Naive thymus-derived CD8-positive, alpha-beta T cell (primary cell): ENCODE results near the gene SPN. TPM values are rescaled to one million over a fixed set of nuclear protein-coding genes. Genes with fewer than 3 reads are reported as not detected.

Source experiments
- ATAC-seq, 2 donors: fragments of 150-1000 bp; cut with Tn5 transposase in 1 of 2; sonication (Bioruptor Pico), chemical (Tn5 transposase) in 1 of 2; 1 replicate in 1 of 2; 2 replicates in 1 of 2; pipeline ENCODE4 v1.10.0; 2021; ENCODE audit warnings: mild to moderate bottlenecking in 2 of 2, moderate library complexity in 2 of 2
- POLR2A ChIA-PET: fragments of 350-600 bp; sonication (Branson Sonifier 250); formaldehyde crosslinking; loops from one replicate; lab custom pipeline; 2021; ENCODE audit warnings: antibody characterized with exemption; lab: Charles Lee
- DNase-seq, 10 donors: peaks; one replicate each; pipeline versions ENCODE4 v3.0.0 to v3.0.0-alpha.2; 2020 to 2022
- H3K27ac Mint-ChIP-seq, 10 donors: one replicate each; pipeline ENCODE4 v1.8.0; 2020 to 2022; ENCODE audit warnings: mild to moderate bottlenecking in 10 of 10, mixed read lengths in 10 of 10, moderate library complexity in 4 of 10, inconsistent platforms in 1 of 10
- H3K27me3 Mint-ChIP-seq, 5 donors: one replicate each; pipeline ENCODE4 v1.8.0; 2021 to 2022; ENCODE audit warnings: mixed read lengths in 5 of 5
- H3K36me3 Mint-ChIP-seq, 3 donors: one replicate each; pipeline ENCODE4 v1.8.0; 2020 to 2022; ENCODE audit warnings: mixed read lengths in 3 of 3, mild to moderate bottlenecking in 2 of 3, inconsistent platforms in 1 of 3
- H3K4me1 Mint-ChIP-seq, 4 donors: one replicate each; pipeline ENCODE4 v1.8.0; 2021 to 2022; ENCODE audit warnings: mixed read lengths in 4 of 4
- H3K4me3 Mint-ChIP-seq, 10 donors: one replicate each; pipeline ENCODE4 v1.8.0; 2020 to 2022; ENCODE audit warnings: mild to moderate bottlenecking in 10 of 10, mixed read lengths in 10 of 10, moderate library complexity in 6 of 10, inconsistent platforms in 1 of 10
- H3K9me3 Mint-ChIP-seq, 9 donors: one replicate each; pipeline ENCODE4 v1.8.0; 2020 to 2022; ENCODE audit warnings: mixed read lengths in 9 of 9, mild to moderate bottlenecking in 3 of 9, inconsistent platforms in 1 of 9, moderate library complexity in 1 of 9
- polyA plus RNA-seq, 3 donors: library from polyadenylated mRNA; unstranded; fragments of 300-500 nt; fragmentation: Illumina TruSeq; gene quantifications; one replicate each; pipeline ENCODE4 v1.2.3, GENCODE V29; 2021
- total RNA-seq, 8 experiments: library from RNA in 2 of 8; stranded (reverse) in 2 of 8; gene quantifications; one replicate each; pipeline ENCODE4 v1.2.3 and lab custom pipeline; 2021 to 2026

Gene SPN
- total and polyA plus RNA-seq, 5 experiments from 2014 or later = 91.8 to 124 (median 98.4) TPM

DNA sequence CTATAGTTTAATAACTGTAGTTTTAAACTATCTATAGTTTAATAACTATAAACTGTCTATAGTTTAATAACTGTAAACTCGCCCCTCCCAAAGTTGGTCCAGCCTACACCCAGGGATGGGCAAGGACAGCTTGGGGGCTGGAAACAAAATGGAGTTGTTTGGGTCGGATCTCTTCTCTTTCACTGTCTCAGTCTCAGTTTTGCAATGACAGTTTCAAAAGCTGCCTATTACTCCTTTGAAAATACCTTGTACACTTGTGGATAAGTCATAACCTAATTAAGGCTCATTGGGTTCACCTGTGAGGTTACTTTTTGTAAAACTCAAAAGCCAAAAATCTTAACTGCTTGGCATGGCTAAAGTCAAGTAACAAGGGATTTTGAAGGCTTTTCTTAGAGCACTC is 51.3 kb downstream of the SPN start:
- H3K4me1 Mint-ChIP-seq = peaks cover 7 to 15% (median 13%) of the 10 kb centered on the region in 4 donors
- no peaks in the 10 kb centered on the region for H3K36me3 Mint-ChIP-seq
- H3K27ac Mint-ChIP-seq = no peak overlapping the region
- no peaks in the 10 kb centered on the region for H3K27me3 Mint-ChIP-seq
- H3K9me3 Mint-ChIP-seq = no peaks in the 10 kb centered on the region
- ATAC-seq (no peak), DNase-seq (no peak)
- no peak overlapping the region for H3K4me3 Mint-ChIP-seq
- POLR2A ChIA-PET = interaction anchor here (1.6 kb wide), 1 partner anchor 12 kb away, joined by 4 read pairs; no protein-coding TSS in a partner anchor

- Mint-ChIP-seq H3K27ac (no peak overlapping the region), H3K9me3 (no peaks in the 10 kb centered on the region), H3K4me3 (no peak overlapping the region), H3K4me1 (peaks cover 5 to 12% (median 9%) of the 10 kb centered on the region in 4 donors), H3K36me3 (no peaks in the 10 kb centered on the region), H3K27me3 (no peaks in the 10 kb centered on the region)
- POLR2A ChIA-PET = interaction anchor here (0.7 to 1.6 kb wide), 3 partner anchors 13 to 96 kb away, joined by 3 to 5 read pairs (median 4); no protein-coding TSS in a partner anchor
- no peak for ATAC-seq
- no peak for DNase-seq
Measured at GRCh38 chr16:29714972-29715371, 51.9 kb downstream of the SPN start.

DNA sequence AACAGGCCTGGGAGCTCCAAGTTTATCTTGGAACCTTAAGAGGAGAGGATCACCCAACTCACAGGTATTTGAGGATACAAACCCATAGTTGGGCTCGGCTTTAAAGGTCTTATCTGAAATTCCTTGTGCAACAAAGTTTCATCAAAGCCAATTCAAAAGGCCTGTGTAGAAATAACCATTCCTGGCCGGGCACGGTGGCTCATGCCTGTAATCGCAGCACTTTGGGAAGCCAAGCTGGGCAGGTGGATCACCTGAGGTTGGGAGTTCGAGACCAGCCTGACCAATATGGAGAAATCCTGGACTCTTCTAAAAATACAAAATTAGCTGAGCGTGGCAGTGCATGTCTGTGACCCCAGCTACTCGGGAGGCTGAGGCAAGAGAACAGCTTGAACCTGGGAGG is 54.1 kb downstream of the SPN start:
- H3K9me3 Mint-ChIP-seq = no peaks in the 10 kb centered on the region
- no peak overlapping the region for H3K27ac Mint-ChIP-seq
- no peak overlapping the region for H3K4me3 Mint-ChIP-seq
- H3K27me3 Mint-ChIP-seq = no peaks in the 10 kb centered on the region
- H3K36me3 Mint-ChIP-seq = no peaks in the 10 kb centered on the region
- H3K4me1 Mint-ChIP-seq = peaks cover 6 to 11% (median 8%) of the 10 kb centered on the region in 4 donors
- POLR2A ChIA-PET = interaction anchor here (0.7 to 1.3 kb wide), 4 partner anchors 13 to 73 kb away, joined by 3 to 5 read pairs (median 4); partner anchors contain the start of gene C16orf54
- no peak for DNase-seq
- ATAC-seq = no peak

GRCh38 chr16:29719063-29719462 is 56.0 kb downstream of the SPN start:
- H3K4me3 Mint-ChIP-seq = no peak overlapping the region
- no peaks in the 10 kb centered on the region for H3K36me3 Mint-ChIP-seq
- no peak for DNase-seq
- H3K27me3 Mint-ChIP-seq = no peaks in the 10 kb centered on the region
- H3K27ac Mint-ChIP-seq = peak overlapping the region in 1 of 10 donors; percentile 81
- ATAC-seq = no peak
- peaks cover 6 to 16% (median 13%) of the 10 kb centered on the region in 4 donors for H3K4me1 Mint-ChIP-seq
- POLR2A ChIA-PET = interaction anchor here (0.7 kb wide), 1 partner anchor 30 kb away, joined by 3 read pairs; no protein-coding TSS in a partner anchor
- no peaks in the 10 kb centered on the region for H3K9me3 Mint-ChIP-seq

Other genes starting within 250 kb of the SPN start
- gene BOLA2, start 208.9 kb upstream of the SPN start, total RNA-seq = 1 to 10 TPM; 7.5 to 9.5 TPM
- gene BOLA2, start 208.9 kb upstream of the SPN start, polyA plus RNA-seq = 10 to 100 TPM in 2 of 3 donors, 1 to 10 TPM in 1; 8.1 to 34.0 (median 33.3) TPM
- gene SLX1B, start 208.7 kb upstream of the SPN start, total RNA-seq = 10 to 100 TPM; 36.1 to 47.8 TPM
- 1 to 10 TPM; 3.6 to 9.4 (median 7.8) TPM for gene SLX1B, start 208.7 kb upstream of the SPN start, polyA plus RNA-seq
- 1 to 10 TPM; 1.8 to 2.0 TPM for gene SULT1A4, start 203.3 kb upstream of the SPN start, total RNA-seq
- gene SULT1A4, start 203.3 kb upstream of the SPN start, polyA plus RNA-seq = under 1 TPM in 1 of 3 donors, not detected in 2; 0.82 TPM
- gene NPIPB12, start 156.8 kb upstream of the SPN start, total RNA-seq = 100 to 1,000 TPM; 139 to 160 TPM
- 1 to 10 TPM; 1.9 to 5.0 (median 2.5) TPM for gene NPIPB12, start 156.8 kb upstream of the SPN start, polyA plus RNA-seq
- gene QPRT, start 15.9 kb downstream of the SPN start, total RNA-seq = under 1 TPM; 0.49 to 0.55 TPM
- under 1 TPM; 0.15 to 0.53 (median 0.48) TPM for gene QPRT, start 15.9 kb downstream of the SPN start, polyA plus RNA-seq
- 100 to 1,000 TPM; 108 to 110 TPM for gene C16orf54, start 82.7 kb downstream of the SPN start, total RNA-seq
- gene C16orf54, start 82.7 kb downstream of the SPN start, polyA plus RNA-seq = 10 to 100 TPM; 20.7 to 32.7 (median 29.2) TPM
- not detected for gene ZG16, start 115.0 kb downstream of the SPN start, total RNA-seq
- not detected for gene ZG16, start 115.0 kb downstream of the SPN start, polyA plus RNA-seq
- gene KIF22, start 127.5 kb downstream of the SPN start, total RNA-seq = 10 to 100 TPM; 79.6 to 84.6 TPM
- gene KIF22, start 127.5 kb downstream of the SPN start, polyA plus RNA-seq = 10 to 100 TPM; 36.9 to 45.4 (median 39.6) TPM
- gene MAZ, start 143.3 kb downstream of the SPN start, total RNA-seq = 100 to 1,000 TPM; 278 to 282 TPM
- 10 to 100 TPM; 50.3 to 74.6 (median 58.8) TPM for gene MAZ, start 143.3 kb downstream of the SPN start, polyA plus RNA-seq
- 1 to 10 TPM; 1.5 to 1.6 TPM for gene PRRT2, start 148.9 kb downstream of the SPN start, total RNA-seq
- gene PRRT2, start 148.9 kb downstream of the SPN start, polyA plus RNA-seq = under 1 TPM in 2 of 3 donors, not detected in 1; 0.14 to 0.21 TPM
- 10 to 100 TPM; 31.3 to 35.9 TPM for gene PAGR1, start 152.9 kb downstream of the SPN start, total RNA-seq
- gene PAGR1, start 152.9 kb downstream of the SPN start, polyA plus RNA-seq = 10 to 100 TPM; 51.4 to 57.5 (median 55.5) TPM
- 100 to 1,000 TPM; 123 to 132 TPM for gene MVP, start 157.2 kb downstream of the SPN start, total RNA-seq
- 100 to 1,000 TPM; 120 to 160 (median 134) TPM for gene MVP, start 157.2 kb downstream of the SPN start, polyA plus RNA-seq
- gene CDIPT, start 200.0 kb downstream of the SPN start, total RNA-seq = 10 to 100 TPM; 73.7 to 74.5 TPM
- gene CDIPT, start 200.0 kb downstream of the SPN start, polyA plus RNA-seq = 10 to 100 TPM; 79.6 to 95.7 (median 91.3) TPM
- under 1 TPM in 1 of 2 experiments, not detected in 1; 0.21 TPM for gene SEZ6L2, start 236.3 kb downstream of the SPN start, total RNA-seq
- gene SEZ6L2, start 236.3 kb downstream of the SPN start, polyA plus RNA-seq = not detected
- gene ASPHD1, start 237.2 kb downstream of the SPN start, total RNA-seq = not detected
- not detected for gene ASPHD1, start 237.2 kb downstream of the SPN start, polyA plus RNA-seq